Activated effector memory CD4-positive, alpha-beta T cell treated with anti-CD3 and anti-CD28 coated beads, Interleukin-2, amount 50 U/mL, for 16 hours (primary cell): ENCODE data around the gene OR8D1.

Source experiments
- DNase-seq: peaks from one replicate; pipeline ENCODE4 v3.0.0-alpha.2; 2020

Gene OR8D1

DNA sequence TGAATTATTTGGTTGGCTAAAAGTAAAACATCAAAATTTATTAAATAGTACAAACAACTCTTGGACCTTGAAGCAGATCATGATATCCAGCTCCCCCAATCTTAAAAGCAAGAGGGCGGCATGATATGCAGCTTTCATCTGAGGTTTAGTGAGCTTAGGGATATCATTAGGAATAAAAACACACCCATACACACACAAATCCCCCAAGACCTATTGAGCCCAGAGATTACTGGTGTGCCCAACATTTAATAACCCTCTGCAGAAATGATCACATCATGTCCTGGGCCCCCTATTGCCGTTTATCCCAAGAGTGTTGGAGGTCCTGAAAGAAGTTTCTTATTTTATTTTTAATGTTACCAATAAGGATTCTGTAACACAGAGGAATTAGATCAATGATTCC lies at the start of gene OR8D1:
TSS of gene OR8D1 (minus strand) at position 101 of the 400 bp plus-strand sequence. CDS start 3,183 bp downstream, outside the sequence.
- no peak for DNase-seq

- DNase-seq = no peak
These were observed 45.8 kb upstream of the OR8D1 start for GRCh38 chr11:124359566-124359965.

GRCh38 chr11:124346311-124346955 lies 32.7 kb upstream of the OR8D1 start:
- DNase-seq = no peak

GRCh38 chr11:124344346-124344745 lies 30.6 kb upstream of the OR8D1 start:
- DNase-seq = no peak

DNA sequence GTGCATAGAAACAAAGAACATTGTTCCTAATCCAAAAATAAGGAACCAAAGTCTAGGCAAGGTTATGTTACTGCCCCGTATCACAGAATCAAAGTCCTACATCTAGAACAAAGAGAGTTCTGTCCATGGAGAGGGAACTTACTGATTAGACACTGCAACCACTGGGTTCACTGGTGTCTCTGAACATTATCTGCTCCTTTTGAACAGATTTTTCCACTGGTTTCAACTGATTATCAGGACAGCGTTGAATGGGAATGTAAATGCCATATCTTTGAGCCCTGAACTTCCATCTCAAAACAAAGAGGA lies 26.3 kb upstream of the OR8D1 start:
- DNase-seq = no peak

DNA sequence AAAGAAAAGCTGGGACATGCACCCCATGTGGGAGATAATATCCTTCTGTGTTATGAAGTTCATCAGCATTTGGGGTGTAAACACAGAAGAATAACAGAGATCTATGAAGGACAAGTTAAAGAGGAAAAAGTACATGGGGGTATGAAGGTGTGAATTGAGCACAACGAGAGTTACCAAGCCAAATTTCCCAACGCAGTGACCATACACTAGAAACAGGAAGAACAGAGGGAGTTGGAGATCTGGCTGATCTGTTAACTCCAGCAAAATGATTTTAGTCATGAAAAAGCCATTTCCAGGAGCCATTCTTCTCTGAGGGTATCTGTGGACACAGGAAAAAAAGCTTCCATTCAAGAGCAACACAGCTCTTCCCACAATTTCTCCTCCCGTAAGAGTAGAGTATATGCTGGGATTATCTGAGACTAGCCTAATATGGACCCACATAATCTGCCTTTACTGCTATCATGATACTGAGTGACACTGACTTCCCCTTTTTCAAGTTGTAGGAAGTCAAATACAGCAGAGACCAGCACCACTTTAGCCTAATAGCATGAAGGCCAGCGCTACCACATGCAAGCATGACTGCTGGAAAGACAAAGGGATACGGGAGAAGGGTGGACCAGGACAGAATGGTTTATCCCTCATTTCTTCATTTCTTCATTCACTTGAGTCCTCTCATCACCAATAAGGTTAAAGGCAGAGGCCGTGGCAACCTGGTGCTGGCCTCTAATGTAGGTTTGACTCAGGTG lies 25.8 kb upstream of the OR8D1 start:
- no peak for DNase-seq

GRCh38 chr11:124331873-124332272 lies 18.1 kb upstream of the OR8D1 start:
- no peak for DNase-seq

- no peak for DNase-seq
These were observed 16.2 kb upstream of the OR8D1 start for GRCh38 chr11:124329787-124330478.

GRCh38 chr11:124327775-124328174 lies 14.0 kb upstream of the OR8D1 start:
- no peak for DNase-seq

- no peak for DNase-seq
These were observed 8.6 kb upstream of the OR8D1 start for GRCh38 chr11:124322356-124322755.

GRCh38 chr11:124320097-124320496 lies 6.3 kb upstream of the OR8D1 start, which contains the start of gene OR8D2:
Gene OR8D2, minus strand, starts transcription at chr11:124320197. Its CDS starts 0 bp downstream, at chr11:124320197.
- DNase-seq = no peak

GRCh38 chr11:124315052-124315451 lies 1.3 kb upstream of the OR8D1 start:
- no peak for DNase-seq

GRCh38 chr11:124313131-124313530 lies 618 bp downstream of the OR8D1 start:
- no peak for DNase-seq

DNA sequence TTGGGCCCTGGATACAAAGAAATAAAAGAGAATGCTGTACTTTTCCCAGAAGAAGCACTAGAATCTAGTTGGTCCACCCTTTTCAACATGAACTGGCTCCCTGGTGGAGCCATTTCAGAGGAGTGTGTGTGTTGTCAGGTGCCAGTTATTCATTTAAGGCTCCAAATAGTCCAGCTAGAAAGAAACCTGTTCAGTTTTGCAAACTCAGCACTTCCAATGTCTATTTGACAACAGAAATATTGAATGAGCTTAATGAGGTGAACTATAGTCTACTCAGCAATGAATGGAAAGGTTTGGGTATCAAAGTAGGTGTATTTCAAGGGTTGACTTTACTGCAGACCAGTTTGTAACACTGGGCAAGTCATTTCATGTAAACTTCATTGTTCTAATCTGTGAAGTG lies 2.1 kb downstream of the OR8D1 start:
- no peak for DNase-seq

DNA sequence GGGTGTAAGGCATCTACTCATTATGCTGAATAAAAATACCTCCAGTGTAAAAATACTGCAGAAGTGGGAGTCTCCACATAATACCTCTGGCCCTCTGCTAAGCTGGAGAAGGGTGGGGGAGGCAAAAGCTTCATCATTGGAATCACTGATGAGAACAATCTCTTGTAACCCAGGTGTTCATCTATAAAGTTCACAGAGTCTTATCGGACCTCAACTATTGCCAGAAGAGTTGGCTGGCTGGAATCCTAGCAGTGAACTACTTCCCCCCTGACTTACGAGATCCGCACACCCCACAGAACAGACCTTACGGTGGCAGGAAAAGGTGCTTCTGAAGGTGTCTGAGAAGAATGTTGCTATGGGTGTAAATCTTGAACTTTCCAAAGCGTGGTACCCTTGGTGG lies 2.5 kb downstream of the OR8D1 start:
- DNase-seq = no peak

DNA sequence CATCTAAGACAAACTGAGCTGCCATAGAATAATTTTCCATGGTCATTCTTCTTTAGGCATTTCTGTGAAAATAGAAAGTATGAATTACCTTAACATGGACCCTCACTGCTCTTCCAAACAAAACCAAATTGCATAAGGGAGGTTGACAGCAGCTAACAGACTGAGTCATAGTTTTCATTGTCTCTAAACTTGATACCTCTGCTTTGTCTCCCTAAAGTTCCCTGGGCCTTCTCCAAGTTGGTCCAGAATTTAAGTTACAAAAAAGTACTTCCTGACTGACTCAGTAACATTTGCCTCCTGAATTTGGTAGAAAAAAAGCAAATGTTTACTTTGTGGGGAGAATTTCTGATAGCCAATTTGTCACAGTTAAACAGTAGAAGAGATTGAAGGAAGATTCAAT lies 3.0 kb downstream of the OR8D1 start:
- DNase-seq = no peak

DNA sequence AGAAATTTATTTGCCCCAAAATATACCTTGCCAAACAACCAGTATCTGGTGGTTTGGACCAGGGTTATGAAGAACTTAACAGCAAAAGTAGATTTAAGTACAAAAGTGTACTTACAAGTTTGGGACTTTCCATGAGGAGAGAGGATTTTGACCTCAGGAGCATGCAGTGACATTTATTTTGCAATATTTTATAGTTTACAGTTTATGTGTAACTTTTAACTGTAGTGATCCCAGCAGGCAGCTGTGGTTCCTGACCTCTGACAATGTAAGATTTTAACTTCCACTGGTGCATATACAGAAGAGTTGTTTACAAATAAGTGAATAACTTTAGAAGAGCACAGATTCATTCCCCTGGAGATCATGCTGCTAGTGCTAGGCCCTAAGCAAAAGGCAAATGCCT lies 6.7 kb downstream of the OR8D1 start:
- DNase-seq = no peak

DNA sequence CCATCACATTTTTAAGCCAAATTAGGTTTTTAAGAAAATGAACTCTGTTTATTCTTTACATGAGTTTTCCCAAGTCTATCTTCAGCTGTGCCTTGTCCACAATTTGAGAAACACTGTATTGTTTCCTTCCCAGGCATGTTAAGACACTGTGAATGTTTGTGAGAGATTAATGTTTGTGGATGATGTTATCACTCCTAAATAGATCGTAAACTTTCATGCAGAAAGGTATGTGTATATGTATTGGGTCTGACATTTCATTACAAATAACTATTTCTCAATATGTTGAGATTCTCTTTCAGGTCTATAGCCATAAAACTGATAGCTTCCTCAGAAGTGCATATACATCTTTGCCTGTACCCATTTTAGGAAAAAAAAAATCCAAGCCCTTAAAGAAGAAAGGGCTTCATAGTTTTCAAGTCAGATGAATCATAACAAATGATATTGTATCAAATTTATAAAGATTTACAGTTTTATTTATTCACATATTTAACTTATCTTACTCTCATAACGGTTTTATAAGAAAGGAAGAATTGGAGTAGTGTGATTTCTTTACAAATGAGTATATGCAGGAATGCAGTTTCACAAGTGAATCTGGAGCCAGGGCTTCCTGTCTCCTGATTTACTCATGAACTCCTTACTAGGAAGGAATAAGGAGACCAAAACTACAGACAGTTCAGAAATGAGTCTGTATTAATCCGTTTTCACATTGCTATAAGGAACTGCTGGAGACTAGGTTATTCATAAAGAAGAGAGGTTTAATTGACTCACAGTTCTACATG lies 11.2 kb downstream of the OR8D1 start:
- DNase-seq = no peak

GRCh38 chr11:124301548-124301947 lies 12.2 kb downstream of the OR8D1 start:
- no peak for DNase-seq

- DNase-seq = no peak
These were observed 15.8 kb downstream of the OR8D1 start for GRCh38 chr11:124297921-124298320.

GRCh38 chr11:124296016-124296415 lies 17.7 kb downstream of the OR8D1 start:
- DNase-seq = no peak

DNA sequence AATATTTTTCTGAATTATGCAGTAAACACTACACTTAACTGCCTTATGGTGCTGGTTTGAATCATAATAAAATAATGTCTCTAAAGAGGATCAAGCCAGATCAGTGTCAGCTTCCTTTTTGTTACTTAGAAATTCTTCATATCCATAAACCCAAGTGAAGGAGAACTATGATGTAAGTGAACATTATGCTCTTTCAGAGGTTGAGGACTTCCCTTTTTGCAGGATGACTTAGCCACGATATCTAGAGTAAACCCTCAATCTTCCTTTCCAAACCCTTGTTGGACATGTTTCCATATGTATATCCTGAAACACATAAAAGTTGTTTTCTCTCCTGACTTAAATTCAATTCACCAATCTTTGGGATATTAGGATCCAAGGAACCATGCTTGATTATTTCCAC lies 19.1 kb downstream of the OR8D1 start:
- no peak for DNase-seq

DNA sequence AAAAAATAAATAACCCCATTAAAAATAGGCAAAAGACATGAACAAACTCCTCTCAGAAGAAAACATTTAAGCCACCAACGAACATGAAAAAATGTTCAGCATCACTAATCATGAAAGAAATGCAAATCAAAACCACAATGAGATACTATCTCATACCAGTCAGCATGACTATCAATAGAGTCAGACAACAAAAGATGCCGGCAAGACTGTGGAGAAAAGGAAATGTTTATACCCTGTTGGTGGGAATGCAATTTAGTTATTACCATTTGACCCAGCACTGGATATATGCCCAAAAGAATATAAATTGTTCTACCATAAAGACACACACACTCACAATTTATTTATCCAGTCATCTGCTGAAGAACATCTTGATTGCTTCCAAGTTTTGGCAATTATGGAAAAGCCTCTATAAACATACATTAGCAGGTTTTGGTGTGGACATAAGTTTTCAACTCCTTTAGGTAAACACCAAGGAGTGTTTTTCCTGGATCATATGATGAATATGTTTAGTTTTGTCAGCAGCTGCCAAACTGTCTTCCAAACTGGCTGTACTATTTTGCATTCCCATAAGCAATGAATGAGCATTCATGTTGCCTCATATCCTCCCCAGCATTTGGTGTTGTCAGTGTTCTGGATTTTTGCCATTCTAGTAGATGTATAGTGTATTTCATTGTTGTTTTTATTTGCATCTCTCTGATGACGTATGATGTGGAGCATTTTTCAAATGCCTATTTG lies 28.0 kb downstream of the OR8D1 start:
- no peak for DNase-seq
